Esophagus squamous epithelium (tissue), 4 donors: Measurements from ENCODE around the gene MAGEA3.
"Not testable (repeated sequence)": the region's sequence is repeated elsewhere in the genome, so short reads cannot be mapped to it uniquely, and the experiment has no call there.

ENCODE experiments used
- POLR2A ChIP-seq, 4 donors: fragments of 450-650 bp; IDR thresholded peaks; one replicate each; pipeline ENCODE4 v1.6.1; 2017; ENCODE audit warnings: antibody characterized with exemption in 4 of 4, mild to moderate bottlenecking in 4 of 4, moderate library complexity in 3 of 4
- TF ChIP-seq, protein P1 (sequence below), 6 experiments: fragments of 450-650 bp in 4 of 6; fragments of 200-600 bp in 2 of 6; sonication (generic) in 2 of 6; IDR thresholded peaks; one replicate each; pipeline ENCODE4 v1.5.1; 2016 to 2019; ENCODE audit warnings: antibody characterized with exemption in 6 of 6, mild to moderate bottlenecking in 4 of 6, moderate library complexity in 4 of 6

- TF ChIP-seq, protein P1, sequence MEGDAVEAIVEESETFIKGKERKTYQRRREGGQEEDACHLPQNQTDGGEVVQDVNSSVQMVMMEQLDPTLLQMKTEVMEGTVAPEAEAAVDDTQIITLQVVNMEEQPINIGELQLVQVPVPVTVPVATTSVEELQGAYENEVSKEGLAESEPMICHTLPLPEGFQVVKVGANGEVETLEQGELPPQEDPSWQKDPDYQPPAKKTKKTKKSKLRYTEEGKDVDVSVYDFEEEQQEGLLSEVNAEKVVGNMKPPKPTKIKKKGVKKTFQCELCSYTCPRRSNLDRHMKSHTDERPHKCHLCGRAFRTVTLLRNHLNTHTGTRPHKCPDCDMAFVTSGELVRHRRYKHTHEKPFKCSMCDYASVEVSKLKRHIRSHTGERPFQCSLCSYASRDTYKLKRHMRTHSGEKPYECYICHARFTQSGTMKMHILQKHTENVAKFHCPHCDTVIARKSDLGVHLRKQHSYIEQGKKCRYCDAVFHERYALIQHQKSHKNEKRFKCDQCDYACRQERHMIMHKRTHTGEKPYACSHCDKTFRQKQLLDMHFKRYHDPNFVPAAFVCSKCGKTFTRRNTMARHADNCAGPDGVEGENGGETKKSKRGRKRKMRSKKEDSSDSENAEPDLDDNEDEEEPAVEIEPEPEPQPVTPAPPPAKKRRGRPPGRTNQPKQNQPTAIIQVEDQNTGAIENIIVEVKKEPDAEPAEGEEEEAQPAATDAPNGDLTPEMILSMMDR (IDR thresholded peaks at IDR 0.05): not testable (repeated sequence)
- not testable (repeated sequence) for TF ChIP-seq POLR2A (IDR thresholded peaks at IDR 0.05)
These were observed at the start of gene MAGEA3 for GRCh38 chrX:152697952-152698931.
